GM12873 (cell line): Measurements from ENCODE around the gene FGB.

ENCODE experiments used
- CTCF ChIP-seq: IDR thresholded peaks from 2 replicates; pipeline ENCODE4 v1.5.1; 2012; ENCODE audit warnings: low read depth, mild to moderate bottlenecking, moderate library complexity, low read length, control low read depth; ENCODE audit not compliant: insufficient read depth; ENCODE audit errors: missing control alignments

Gene FGB

GRCh38 chr4:154566639-154567204 is 3.9 kb downstream of the FGB start:
- no peak for TF ChIP-seq CTCF

DNA sequence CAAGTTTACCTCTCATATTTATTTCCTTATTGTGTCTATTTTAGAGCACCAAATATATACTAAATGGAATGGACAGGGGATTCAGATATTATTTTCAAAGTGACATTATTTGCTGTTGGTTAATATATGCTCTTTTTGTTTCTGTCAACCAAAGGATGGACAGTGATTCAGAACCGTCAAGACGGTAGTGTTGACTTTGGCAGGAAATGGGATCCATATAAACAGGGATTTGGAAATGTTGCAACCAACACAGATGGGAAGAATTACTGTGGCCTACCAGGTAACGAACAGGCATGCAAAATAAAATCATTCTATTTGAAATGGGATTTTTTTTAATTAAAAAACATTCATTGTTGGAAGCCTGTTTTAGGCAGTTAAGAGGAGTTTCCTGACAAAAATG is 6.2 kb downstream of the FGB start:
- no peak for TF ChIP-seq CTCF

DNA sequence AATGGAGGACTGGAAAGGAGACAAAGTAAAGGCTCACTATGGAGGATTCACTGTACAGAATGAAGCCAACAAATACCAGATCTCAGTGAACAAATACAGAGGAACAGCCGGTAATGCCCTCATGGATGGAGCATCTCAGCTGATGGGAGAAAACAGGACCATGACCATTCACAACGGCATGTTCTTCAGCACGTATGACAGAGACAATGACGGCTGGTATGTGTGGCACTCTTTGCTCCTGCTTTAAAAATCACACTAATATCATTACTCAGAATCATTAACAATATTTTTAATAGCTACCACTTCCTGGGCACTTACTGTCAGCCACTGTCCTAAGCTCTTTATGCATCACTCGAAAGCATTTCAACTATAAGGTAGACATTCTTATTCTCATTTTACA is 6.8 kb downstream of the FGB start:
- TF ChIP-seq CTCF: no peak

DNA sequence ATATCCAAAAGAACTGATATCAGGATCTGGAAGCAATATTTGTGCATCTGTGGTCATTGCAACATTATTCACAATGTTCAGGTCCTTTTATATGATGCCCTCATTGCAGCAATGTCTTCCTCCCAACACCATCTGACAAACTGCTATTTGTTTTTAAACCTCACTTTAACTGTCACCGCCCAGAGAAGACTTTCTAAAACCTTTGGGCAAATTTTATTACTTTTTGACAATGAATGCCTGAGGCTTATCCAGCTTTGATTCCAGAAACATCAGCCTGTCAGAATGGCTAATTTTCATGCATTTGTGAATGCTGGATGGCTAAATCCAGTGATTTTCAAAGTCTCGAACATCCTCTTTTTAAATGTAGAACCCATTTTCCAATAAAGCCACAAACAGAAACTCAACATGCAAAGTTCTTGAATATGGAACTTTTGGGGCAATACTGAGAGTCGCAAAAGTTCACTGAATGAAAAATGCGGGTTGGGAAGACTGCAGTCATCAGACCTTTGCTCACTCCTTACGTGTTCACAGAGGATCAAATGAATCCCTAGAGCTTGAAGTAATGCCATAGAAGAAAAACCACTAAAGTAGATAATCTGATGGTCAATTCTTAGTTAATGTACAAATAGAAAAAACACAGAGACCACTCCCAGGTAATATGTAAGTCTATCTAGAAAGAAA is 10.5 kb downstream of the FGB start:
- TF ChIP-seq CTCF: no peak

DNA sequence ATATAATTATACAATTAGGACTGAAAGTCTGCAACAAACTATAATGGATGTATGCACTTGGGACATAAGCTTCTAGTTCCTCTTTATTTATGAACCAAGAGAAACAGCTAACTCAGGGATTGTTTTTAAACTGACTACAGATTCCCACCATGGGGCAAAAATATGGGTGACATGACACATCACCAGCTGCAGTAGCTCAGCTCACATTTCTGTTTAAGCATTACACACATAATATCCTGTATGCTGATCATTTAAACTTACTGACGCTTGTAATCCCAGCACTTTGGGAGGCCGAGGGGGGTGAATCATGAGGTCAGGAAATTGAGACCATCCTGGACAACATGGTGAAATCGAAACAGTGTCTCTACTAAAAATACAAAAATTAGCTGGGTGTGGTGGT is 11.5 kb downstream of the FGB start:
- no peak for TF ChIP-seq CTCF

GRCh38 chr4:154577324-154577723 is 14.5 kb downstream of the FGB start:
- no peak for TF ChIP-seq CTCF

DNA sequence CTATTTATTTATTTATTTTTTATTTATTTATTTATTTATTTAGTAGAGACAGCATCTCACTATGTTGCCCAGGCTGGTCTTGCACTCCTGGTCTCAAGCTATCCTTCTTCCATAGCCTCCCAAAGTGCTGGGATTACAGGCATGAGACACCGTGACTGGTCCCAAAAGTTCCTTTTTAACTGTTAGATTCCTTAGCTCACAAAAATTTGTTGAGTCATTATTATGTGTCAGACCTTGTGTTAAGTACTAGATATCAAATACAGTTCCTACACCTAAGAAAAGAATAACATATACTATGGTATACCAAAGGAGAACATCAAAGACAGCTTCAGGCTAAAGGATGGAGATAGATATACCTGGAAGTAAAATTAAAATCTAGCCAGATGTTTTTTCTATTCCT is 16.1 kb downstream of the FGB start:
- TF ChIP-seq CTCF: no peak
